PC-3 (cell line): Measurements from ENCODE around the gene SEC22A.

Experiments used
- CTCF ChIP-seq: fragments of 300-600 bp; sonication (generic); conservative IDR thresholded peaks from 2 replicates; pipeline ENCODE4 v1.5.1; 2017; ENCODE audit warnings: antibody characterized with exemption, low read depth, mild to moderate bottlenecking, low read length
- EZH2 ChIP-seq: fragments of 300-600 bp; sonication (generic); IDR thresholded peaks from one replicate; pipeline ENCODE4 v1.6.1; 2017; ENCODE audit warnings: antibody characterized with exemption, mild to moderate bottlenecking, low read length; ENCODE audit not compliant: unreplicated experiment
- EZH2phosphoT487 ChIP-seq: fragments of 300-600 bp; sonication (generic); IDR thresholded peaks from 2 replicates; pipeline ENCODE4 v1.6.1; 2018; ENCODE audit warnings: mild to moderate bottlenecking, antibody characterized with exemption, low read length, borderline replicate concordance

GRCh38 chr3:123236902-123237301 is 35.2 kb downstream of the SEC22A start:
- TF ChIP-seq CTCF (no peak), EZH2phosphoT487 (no peak), EZH2 (no peak)
